Measurements from ENCODE around the gene BTN1A1. TPM values are rescaled to one million over a fixed set of nuclear protein-coding genes. Genes with fewer than 3 reads are reported as not detected.

BTN1A1 gene
- total and polyA plus RNA-seq, 9 of the 15 experiments (the other 6 are each of a cell fraction or from before 2014, with no cell fraction given): 0.01 to 0.15 (median 0.06) TPM; not detected in 4

GRCh38 chr6:26553635-26554446 lies 53.7 kb downstream of the BTN1A1 start (continued):
- TF ChIP-seq ZNF79 (CRISPR knock-in tag; IDR thresholded peaks at IDR 0.05; ENCODE audit: low read depth) (no peak), HCFC1 (IDR thresholded peaks at IDR 0.05; ENCODE audit: low read depth, low read length) (no peak), ARID1B (IDR thresholded peaks at IDR 0.05) (peak; percentile 24; the same call in 1 of the 2 replicates), ZNF3 (CRISPR knock-in tag; IDR thresholded peaks at IDR 0.05) (no peak), ZBTB33 (CRISPR knock-in tag; IDR thresholded peaks at IDR 0.05) (no peak; the same call in 1 of the 2 replicates), ARID4B (CRISPR knock-in tag; IDR thresholded peaks at IDR 0.05) (peak; percentile 13), HES1 (IDR thresholded peaks at IDR 0.05; ENCODE audit: low read depth) (peak; percentile 31; the same call in 1 of the 2 replicates), ZNF589 (CRISPR knock-in tag; IDR thresholded peaks at IDR 0.05; ENCODE audit: low read depth) (0 out of 2 replicates have a peak, but pooled peaks have one; percentile 70), ZHX1 (conservative IDR thresholded peaks at IDR 0.05; ENCODE audit: low read length) (0 out of 2 replicates have a peak, but pooled peaks have one; percentile 61), RNF2 (IDR thresholded peaks at IDR 0.05) (peak; percentile 79; the same call in 1 of the 2 replicates), NFIC (IDR thresholded peaks at IDR 0.05) (peak; percentile 81; the same call in 1 of the 2 replicates), ZNF232 (CRISPR knock-in tag; IDR thresholded peaks at IDR 0.05) (0 out of 2 replicates have a peak, but pooled peaks have one; percentile 29), MYC (IDR thresholded peaks at IDR 0.05; ENCODE audit: low read depth, low read length) (peak; percentile 75), MYC (CRISPR knock-in tag; IDR thresholded peaks at IDR 0.05; ENCODE audit: borderline replicate concordance, low read depth) (no peak), EP300 (IDR thresholded peaks at IDR 0.05; ENCODE audit: low read length) (peak; percentile 73; the same call in 1 of the 2 replicates), ZNF655 (CRISPR knock-in tag; IDR thresholded peaks at IDR 0.05) (no peak)
